ENCODE data around the gene ACOX2.

GRCh38 chr3:58553003-58553402 lies 16.0 kb upstream of the ACOX2 start:
- TF ChIP-seq ZFP3 (CRISPR knock-in tag; IDR thresholded peaks at IDR 0.05): no peak
- TF ChIP-seq PATZ1 (CRISPR knock-in tag; IDR thresholded peaks at IDR 0.05; ENCODE audit: borderline replicate concordance): no peak
- no peak for TF ChIP-seq ZNF70 (CRISPR knock-in tag; IDR thresholded peaks at IDR 0.05)
- TF ChIP-seq CREB5 (CRISPR knock-in tag; IDR thresholded peaks at IDR 0.05; ENCODE audit: low read depth): no peak
- TF ChIP-seq TSHZ2 (CRISPR knock-in tag; IDR thresholded peaks at IDR 0.05): no peak

All from SK-N-SH treated with all-trans-retinoic acid at 6 μM for 48 hours (cell line).